HL-60 (cell line): ENCODE measurements around the gene SDHAF2.

Experiments
- GABPA ChIP-seq: IDR thresholded peaks from 2 replicates; pipeline ENCODE4 v1.6.1; 2012; ENCODE audit warnings: low read depth
- POLR2AphosphoS5 ChIP-seq: IDR thresholded peaks from 2 replicates; pipeline ENCODE4 v1.6.1; 2012; ENCODE audit warnings: low read depth
- SPI1 ChIP-seq: IDR thresholded peaks from 2 replicates; pipeline ENCODE4 v1.6.1; 2012; ENCODE audit warnings: low read depth, mild to moderate bottlenecking, borderline replicate concordance
- TF ChIP-seq, protein P1 (sequence below): IDR thresholded peaks from one replicate; pipeline ENCODE4 v1.5.1; 2011; ENCODE audit warnings: low read length, control low read depth, inconsistent platforms; ENCODE audit not compliant: insufficient read depth
- TF ChIP-seq, protein P2 (sequence below): IDR thresholded peaks from 2 replicates; pipeline ENCODE4 v1.6.1; 2012; ENCODE audit warnings: low read depth; ENCODE audit not compliant: insufficient replicate concordance

DNA sequence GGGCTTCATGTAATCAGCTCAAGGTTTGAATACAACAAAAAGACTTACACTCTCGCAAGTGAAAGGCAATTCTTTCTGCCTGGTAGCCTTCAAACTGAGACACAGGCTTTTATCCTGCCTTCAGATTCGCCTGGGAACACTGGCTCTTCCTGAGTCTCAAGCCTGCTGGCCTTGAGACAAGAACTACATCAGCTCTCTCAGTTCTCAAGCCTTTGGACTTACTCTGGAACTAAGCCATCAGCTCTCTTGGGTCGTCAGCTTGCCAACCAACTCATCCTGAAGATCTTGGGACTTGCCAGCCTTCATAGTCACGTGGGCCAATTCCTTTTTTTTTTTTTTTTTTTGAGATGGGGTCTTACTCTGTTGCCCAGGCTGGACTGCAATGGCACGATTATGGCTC lies 42.9 kb downstream of the SDHAF2 start:
- TF ChIP-seq, protein P1, sequence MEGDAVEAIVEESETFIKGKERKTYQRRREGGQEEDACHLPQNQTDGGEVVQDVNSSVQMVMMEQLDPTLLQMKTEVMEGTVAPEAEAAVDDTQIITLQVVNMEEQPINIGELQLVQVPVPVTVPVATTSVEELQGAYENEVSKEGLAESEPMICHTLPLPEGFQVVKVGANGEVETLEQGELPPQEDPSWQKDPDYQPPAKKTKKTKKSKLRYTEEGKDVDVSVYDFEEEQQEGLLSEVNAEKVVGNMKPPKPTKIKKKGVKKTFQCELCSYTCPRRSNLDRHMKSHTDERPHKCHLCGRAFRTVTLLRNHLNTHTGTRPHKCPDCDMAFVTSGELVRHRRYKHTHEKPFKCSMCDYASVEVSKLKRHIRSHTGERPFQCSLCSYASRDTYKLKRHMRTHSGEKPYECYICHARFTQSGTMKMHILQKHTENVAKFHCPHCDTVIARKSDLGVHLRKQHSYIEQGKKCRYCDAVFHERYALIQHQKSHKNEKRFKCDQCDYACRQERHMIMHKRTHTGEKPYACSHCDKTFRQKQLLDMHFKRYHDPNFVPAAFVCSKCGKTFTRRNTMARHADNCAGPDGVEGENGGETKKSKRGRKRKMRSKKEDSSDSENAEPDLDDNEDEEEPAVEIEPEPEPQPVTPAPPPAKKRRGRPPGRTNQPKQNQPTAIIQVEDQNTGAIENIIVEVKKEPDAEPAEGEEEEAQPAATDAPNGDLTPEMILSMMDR = no peak
- no peak for TF ChIP-seq POLR2AphosphoS5
- no peak for TF ChIP-seq SPI1
- TF ChIP-seq, protein P2, sequence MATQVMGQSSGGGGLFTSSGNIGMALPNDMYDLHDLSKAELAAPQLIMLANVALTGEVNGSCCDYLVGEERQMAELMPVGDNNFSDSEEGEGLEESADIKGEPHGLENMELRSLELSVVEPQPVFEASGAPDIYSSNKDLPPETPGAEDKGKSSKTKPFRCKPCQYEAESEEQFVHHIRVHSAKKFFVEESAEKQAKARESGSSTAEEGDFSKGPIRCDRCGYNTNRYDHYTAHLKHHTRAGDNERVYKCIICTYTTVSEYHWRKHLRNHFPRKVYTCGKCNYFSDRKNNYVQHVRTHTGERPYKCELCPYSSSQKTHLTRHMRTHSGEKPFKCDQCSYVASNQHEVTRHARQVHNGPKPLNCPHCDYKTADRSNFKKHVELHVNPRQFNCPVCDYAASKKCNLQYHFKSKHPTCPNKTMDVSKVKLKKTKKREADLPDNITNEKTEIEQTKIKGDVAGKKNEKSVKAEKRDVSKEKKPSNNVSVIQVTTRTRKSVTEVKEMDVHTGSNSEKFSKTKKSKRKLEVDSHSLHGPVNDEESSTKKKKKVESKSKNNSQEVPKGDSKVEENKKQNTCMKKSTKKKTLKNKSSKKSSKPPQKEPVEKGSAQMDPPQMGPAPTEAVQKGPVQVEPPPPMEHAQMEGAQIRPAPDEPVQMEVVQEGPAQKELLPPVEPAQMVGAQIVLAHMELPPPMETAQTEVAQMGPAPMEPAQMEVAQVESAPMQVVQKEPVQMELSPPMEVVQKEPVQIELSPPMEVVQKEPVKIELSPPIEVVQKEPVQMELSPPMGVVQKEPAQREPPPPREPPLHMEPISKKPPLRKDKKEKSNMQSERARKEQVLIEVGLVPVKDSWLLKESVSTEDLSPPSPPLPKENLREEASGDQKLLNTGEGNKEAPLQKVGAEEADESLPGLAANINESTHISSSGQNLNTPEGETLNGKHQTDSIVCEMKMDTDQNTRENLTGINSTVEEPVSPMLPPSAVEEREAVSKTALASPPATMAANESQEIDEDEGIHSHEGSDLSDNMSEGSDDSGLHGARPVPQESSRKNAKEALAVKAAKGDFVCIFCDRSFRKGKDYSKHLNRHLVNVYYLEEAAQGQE = no peak
- no peak for TF ChIP-seq GABPA
